Activated CD4-positive, alpha-beta T cell treated with anti-CD3 and anti-CD28 coated beads, Interleukin-2, amount 50 U/mL, for 1 hour (primary cell): Measurements from ENCODE around the gene RNF213.
"Not testable (repeated sequence)": the region's sequence is repeated elsewhere in the genome, so short reads cannot be mapped to it uniquely, and the experiment has no call there.

Experiments used
- DNase-seq: peaks from one replicate; pipeline ENCODE4 v3.0.0-alpha.2; 2020

The RNF213 gene

DNA sequence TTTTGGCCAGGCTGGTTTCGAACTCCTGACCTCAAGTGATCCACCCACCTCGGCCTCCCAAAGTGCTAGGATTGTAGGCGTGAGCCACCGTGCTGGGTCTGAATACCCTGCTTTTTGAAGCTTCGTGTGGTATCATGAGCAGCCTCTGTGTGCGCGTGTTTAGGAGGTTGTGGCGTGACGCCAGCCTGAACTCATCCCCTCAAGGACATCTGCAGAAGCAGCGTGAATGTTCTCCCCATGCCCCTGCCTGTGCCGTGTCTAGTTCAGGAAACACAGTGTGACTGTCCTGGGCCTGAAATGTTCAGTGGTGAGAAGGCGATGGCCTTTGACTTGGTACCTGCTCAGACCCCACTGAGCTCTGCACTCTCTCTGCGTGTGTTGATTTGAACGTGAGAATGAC lies 35.6 kb downstream of the RNF213 start:
- DNase-seq = no peak

DNA sequence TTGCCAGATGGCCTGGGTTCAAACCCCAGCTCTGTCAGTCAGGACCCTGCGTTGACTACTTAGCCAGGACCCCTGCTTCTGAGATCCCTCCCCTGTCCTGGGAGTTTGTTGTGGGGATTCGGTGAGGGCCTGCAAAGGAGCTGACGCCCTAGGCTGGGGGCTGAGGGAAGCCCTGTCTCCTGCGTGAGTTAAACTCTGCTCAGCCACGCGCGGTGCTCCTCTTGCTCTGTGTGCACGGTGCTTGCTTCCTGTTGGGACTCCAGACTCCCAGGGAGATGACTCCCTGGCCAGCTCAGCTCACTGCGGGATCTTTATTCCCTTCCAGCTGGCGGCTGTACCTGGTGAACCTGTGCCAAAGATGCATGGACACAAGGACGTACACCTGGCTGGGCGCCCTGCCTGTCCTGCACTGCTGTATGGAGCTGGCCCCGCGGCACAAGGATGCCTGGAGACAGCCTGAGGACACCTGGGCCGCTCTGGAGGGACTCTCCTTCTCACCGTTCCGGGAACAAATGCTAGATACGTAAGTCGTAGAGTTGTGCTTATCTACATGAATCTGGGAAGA lies 37.4 kb downstream of the RNF213 start:
- DNase-seq = no peak

DNA sequence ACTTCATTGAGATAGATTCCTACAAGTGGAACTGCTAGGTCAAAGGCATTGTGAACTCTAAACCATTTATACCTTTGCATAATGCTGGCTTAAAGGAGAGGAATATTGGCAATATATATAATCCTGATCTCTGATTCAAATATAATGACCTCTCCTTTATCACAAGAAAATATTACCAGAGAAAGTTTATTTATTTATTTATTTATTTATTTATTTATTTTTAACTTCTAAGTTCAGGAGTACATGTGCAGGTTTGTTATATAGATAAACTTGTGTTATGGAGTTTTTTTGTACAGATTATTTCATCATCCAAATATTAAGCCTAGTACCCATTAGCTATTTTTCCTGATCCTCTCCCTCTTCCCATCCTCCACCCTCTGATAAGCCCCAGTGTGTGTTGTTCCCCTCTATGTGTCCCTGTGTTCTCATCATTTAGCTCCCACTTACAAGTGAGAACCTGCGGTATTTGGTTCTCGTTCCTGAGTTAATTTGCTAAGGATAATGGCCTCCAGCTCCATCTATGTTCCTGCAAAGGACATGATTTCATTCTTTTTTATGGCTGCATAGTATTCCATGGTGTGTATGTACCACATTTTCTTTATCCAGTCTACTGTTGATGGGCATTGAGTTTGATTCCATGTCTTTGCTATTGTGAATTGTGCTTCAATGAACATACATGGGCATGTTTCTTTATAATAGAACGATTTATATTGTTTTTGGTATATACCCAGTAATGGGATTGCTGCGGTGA lies 38.9 kb downstream of the RNF213 start:
- DNase-seq = not testable (repeated sequence)

DNA sequence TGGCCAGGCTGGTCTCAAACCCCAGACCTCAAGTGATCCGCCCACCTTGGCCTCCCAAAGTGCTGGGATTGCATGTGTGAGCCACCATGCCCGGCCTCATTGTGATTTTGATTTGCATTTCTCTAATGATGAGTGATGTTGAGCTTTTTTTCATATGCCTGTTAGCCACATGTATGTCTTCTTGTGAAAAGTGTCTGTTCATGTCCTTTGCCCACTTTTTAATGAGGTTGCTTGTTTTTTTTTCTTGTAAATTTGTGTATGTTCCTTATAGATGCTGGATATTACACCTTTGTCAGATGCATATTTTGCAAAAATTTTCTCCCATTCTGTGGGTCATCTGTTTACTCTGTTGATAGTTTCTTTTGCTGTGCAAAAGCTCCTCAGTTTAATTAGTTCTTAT lies 40.1 kb downstream of the RNF213 start:
- DNase-seq = not testable (repeated sequence)

DNA sequence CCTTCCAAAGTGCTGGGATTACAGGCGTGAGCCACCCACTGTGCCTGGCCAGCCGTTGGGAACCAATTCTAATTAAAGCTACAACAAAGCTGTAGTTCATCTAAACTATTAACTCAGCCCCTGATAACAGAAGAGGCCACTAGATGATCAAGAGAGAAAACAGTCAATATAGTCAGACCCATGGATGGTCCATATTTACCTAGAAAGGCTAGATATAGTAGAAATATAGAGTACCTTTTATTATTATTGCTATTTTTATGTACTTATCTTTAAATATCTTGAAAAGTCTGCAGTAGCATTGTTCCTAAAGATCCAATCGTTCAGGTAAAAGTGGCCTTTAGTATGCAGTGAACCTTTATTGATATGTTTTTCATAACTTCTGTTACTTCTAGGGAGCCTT lies 43.2 kb downstream of the RNF213 start:
- DNase-seq = no peak

DNA sequence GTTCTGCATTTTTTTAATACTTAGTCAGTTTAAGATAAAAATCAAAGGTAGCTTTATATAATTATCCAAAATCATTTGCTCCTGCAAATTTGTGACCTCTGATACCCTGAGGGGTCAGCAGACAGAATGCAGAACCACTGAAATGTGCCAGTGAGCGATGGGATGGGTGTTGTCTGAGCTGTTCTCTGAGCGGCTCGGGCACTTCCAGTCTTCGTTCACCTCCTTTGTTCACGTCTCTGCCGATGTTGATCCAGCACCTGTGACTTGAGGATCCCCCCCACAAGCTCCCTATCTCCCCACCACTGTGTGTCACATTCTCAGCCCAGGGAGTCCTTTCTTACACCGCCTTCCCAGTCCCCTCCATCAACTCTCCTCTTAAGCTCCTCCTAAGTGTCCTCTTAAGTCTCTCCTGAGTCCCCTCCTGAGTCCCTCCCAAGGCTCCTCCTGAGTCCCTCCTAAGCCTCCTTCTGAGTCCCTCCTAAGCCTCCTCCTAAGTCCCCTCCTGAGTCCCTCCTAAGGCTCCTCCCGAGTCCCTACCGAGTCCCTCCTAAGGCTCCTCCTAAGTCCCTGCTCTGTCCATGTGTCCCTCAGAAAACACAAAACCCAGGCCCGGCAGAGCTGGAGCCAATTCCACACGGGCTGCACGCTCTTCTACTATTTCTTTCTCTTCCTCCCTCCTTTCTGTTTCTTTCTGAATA lies 47.5 kb downstream of the RNF213 start:
- no peak for DNase-seq

DNA sequence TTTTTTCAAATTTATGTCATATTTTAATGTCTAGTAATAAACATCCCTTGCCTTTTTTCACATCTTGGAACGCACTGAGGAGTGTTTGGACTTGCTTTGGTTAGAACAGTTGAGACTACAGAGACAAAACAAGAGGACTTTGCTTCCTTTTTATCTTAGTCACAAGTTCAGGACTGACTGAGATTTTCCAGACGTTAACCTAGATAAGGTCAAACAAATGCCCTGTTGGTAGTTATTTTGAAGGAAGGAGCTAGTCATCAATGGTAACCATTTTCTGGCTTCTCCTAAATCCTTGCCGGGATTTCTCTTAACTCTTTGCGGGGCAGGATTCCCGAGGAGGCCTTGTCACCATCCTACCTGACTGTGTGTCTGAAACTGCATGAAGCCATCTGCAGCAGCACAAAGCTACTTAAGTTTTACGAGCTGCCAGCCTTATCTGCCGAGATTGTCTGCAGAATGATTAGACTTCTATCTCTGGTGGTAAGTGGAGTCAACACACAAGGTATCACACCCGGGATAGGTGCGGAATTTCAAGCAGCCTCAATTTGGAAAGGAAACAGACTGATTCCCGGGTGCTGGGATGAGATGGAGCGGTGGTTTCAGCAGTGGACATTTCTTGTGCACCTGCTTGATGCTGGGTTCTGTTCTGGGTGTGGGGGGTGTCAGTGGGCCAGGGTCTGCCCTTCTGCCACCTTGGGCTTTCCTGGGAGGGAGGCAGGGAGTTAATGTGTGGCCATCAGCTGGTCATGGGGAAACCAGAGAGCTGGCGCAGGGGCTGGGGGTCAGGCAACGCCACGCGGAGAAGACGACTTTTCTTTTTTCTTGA lies 48.3 kb downstream of the RNF213 start:
- DNase-seq = no peak

DNA sequence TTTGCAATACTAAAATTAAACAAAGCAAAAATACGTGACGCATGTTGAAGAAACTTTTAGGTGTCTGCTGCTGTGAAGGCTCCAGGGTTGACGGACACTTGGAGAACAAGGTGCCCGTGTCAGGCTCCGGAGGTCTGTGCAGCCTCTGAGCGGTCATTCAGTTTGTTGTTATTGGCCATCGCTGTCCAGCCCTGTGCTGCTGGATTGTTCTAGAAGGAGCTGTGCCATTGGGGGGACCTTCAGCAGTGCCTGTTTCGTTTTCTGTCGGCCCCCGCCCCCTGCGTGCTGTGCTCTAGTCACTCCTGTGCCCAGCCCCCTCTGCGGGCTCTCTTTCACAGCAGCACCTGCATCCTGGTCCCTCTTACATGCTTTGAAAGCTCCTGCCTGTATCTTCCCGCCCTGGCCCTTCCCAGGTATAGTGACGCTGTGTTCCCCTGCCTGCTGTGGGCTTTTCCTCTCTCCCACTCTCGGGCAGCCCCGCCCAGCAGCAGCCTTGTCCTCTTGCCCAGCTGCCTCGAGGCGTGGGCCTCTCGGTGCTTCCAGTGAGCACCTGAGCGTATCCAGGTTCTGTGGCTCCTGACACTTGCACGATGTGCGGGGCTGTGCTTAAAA lies 50.7 kb downstream of the RNF213 start:
- no peak for DNase-seq

DNA sequence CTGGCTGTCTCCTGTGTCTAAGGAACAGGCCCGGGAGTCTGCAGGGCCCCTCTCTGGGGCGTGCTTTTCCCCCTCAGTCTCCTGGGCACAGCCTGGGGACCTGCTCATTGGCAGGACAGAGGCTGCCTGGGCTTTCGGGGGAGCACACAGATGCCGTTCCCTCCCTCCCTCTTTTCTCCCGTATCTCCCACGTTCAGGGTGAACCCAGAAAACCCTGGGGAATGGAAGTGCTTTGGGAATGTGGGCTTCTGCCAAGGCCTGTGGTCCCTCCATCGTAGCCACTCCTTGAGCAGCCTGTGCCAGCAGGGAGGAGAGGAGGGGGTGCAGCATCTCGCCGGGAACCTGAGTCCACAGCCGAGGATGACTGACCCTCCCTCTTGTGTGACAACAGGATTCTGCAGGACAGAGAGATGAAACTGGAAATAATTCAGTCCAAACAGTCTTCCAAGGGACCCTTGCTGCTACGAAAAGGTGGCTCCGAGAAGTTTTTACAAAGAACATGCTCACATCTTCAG lies 52.0 kb downstream of the RNF213 start:
- no peak for DNase-seq

DNA sequence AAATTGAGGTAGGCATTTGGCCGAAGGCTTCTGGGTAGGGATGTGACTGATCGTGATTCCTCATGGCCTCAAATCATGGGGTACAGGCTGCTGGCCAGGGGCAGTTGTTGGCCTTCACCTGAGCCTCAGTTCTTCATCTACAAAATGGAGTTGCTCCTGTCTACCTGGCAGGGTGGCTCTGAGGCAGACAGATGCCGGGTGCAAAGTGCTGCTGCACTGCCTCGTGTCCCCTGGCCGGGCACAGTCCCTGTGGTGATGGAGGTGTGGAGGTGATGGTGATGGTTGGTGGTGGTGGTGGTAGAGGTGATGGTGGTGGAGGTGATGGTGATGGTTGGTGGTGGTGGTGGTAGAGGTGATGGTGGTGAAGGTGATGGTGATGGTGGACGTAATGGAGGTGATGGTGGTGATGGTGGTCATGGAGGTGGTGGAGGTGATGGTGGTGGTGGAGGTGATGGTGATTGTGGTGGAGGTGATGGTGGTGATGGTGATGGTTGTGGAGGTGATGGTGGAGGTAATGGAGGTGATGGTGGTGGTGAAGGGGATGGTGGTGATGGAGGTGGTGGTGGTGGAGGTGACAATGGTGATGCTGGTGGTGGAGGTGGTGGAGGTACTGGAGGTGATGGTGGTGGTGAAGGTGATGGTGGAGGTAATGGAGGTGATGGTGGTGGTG lies 52.6 kb downstream of the RNF213 start:
- DNase-seq = no peak

DNA sequence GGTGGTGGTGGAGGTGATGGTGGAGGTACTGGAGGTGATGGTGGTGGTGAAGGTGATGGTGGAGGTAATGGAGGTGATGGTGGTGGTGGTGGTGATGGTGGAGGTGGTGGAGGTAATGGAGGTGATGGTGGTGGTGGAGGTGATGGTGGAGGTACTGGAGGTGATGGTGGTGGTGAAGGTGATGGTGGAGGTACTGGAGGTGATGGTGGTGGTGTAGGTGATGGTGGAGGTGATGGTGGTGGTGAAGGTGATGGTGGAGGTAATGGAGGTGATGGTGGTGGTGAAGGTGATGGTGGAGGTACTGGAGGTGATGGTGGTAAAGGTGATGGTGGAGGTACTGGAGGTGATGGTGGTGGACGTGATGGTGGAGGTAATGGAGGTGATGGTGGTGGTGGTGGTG lies 53.3 kb downstream of the RNF213 start:
- not testable (repeated sequence) for DNase-seq

DNA sequence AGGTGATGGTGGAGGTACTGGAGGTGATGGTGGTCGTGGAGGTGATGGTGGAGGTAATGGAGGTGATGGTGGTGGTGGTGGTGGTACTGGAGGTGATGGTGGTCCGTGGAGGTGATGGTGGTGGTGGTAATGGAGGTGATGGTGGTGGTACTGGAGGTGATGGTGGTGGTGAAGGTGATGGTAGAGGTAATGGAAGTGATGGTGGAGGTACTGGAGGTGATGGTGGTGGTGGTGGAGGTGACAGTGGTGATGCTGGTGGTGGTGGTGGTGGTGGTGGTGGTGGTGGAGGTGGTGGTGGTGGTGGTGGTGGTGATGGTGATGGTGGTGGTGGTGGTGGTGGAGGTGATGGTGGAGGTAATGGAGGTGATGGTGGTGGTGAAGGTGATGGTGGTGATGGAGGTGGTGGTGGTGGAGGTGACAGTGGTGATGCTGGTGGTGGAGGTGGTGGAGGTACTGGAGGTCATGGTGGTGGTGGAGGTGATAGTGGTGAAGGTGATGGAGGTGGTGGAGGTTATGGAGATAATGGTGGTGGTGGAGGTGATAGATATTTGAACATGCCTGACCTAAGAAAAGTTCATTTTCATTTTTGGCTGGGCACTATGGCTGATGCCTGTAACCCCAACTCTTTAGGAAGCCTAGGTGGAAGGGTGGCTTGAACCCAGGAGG lies 55.0 kb downstream of the RNF213 start:
- no peak for DNase-seq

DNA sequence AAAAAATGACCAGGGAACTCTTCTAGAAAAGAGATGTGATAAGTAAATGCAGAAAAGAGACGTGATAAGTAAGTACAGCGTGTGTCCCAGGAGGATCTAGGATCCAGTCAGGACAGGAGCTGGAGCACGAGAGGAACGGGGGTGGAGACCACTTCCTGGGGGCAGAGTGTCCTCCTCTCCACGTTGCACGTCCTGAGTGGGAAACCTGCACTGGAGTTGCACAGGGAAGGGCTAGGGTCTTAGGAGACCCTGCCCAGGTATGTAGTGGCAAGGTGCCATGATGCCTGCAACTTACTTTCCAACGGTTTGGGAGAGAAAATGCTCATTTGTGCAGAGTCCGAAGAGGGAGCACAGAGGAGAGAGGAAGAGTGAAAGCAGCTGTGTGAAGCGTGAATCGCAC lies 55.8 kb downstream of the RNF213 start:
- DNase-seq = no peak

DNA sequence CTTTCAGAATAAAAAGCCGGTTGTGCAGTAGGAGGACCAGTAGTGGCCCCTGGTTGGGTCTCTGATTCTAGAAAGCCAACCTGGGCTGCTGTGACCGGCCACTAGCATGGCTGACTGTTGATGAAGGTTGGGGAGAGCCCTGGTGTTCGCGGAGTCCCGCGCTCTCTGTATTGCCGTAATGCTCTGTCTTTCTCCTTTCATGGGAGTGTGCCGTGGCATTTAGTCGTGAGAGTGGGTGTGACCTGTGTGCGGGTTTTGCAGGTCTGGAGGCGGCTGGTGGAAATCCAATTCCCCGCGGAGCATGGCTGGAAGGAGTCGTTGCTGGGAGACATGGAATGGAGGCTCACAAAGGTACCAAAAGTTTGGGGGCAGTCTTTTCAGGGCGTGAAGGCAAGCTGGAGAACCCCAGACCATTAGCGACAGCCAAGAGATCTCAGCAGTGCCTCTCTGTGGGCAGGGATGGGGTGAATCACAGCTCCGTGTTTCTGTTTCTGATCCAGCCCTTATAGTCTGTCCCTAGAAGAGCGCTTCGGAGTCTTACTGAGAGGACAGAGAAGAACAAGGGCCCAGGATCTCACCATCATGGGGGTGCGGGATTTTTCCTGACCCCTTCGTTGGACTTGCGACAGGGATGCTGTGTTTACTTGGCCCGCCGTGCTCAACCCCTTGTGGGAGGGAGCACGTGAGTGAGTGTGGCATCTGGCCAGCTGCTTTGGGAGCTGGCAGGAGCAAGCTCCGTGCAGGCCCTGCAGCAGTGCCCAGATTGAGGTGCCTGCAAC lies 56.5 kb downstream of the RNF213 start:
- DNase-seq = no peak

DNA sequence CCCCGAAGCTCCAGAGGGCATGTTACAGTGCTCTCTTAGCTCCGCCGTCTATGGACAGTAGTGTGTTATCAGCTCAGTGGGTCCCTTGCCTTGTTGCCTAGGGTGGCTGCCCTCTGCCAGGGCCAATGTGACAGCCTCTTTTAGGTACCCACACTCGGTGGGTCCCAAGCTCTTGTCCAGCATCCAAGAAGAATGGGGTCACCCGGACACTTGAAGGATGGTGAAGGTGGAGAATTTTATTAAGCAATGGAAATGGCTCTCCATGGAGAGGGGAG lies 57.0 kb downstream of the RNF213 start:
- no peak for DNase-seq

DNA sequence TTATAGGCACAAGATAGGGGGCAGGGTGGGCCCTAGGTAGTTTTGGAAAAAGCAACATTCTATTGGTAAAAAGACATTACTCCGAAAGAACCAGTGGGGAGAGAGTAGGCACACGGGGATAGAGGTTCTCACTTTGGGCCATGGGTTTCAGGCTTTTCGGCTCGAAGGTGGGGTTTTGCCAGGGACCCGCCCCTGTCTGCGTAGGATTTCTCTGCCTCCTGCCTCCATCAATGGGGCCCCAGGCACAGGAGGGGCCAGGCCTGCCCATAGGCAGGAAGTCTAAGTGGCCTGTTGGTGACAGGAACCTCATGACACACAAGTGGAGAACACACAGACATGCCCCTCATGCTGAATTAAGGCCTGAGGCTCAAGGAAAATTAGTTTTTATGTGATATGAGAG lies 57.5 kb downstream of the RNF213 start:
- DNase-seq = no peak

DNA sequence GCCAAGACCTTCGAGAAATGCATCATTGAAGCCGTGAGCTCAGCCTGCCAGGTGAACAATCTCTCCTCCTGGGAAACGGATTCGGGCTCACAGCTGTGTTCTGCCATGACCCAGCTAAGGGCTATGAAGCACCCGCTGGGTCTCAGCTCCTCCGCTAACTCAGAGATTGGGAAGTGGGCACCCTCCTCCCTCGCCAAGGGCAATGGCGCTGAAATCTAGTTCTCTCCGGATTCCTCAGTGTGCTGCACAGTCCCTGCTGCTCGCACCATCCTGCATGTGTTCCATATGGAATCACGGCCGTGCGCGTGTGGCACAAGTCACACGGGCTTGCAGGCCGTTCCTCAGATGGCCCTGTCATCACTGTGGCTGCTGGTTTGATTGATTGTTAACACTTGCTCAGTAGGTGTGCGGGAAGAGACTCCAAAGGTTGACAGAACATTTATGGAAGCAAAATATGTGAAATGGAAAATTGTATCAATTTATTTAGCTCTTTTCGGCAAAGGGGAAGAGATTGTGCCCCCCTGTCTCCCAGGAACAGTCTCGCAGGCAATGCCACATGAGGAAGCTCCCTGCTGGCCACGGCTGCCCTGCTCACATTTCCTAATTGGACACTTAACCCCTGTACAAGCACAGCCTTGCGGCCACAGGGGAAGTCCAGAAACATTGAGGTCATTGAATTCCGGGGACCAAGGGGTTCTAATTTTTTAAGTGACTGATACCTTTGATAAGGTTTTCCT lies 58.8 kb downstream of the RNF213 start:
- no peak for DNase-seq

DNA sequence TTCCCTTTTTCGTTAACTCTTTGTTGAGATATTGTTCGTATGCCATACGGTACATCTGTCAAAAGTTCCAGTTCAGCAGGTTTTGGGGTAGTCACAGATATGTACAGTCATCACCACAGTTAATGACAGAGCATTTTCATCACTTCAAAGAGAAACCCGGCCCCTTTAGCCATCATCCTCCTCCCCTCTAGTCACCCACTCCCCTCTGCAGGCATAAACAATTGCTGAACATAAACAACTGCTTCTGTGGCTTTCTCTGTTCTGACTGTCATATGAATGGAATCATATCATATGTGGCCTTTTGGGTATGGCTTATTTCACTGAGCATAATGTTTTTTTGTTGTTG lies 59.3 kb downstream of the RNF213 start:
- no peak for DNase-seq

DNA sequence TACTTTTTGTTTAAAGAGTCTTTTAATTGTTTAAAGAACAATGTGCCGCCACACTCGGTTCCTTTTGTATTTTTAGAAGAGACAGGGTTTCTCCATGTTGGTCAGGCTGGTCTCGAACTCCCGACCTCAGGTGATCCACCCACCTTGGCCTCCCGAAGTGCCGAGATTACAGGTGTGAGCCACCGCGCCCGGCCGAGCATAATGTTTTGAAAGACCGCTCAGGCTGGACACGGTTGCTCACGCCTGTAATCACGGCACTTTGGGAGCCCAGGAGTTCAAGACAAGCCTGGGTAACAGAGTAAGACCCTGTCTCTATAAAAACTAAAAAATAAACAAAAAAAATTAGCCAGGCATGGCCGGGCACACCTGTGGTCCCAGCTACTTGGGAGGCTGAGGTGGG lies 59.8 kb downstream of the RNF213 start:
- DNase-seq = no peak

DNA sequence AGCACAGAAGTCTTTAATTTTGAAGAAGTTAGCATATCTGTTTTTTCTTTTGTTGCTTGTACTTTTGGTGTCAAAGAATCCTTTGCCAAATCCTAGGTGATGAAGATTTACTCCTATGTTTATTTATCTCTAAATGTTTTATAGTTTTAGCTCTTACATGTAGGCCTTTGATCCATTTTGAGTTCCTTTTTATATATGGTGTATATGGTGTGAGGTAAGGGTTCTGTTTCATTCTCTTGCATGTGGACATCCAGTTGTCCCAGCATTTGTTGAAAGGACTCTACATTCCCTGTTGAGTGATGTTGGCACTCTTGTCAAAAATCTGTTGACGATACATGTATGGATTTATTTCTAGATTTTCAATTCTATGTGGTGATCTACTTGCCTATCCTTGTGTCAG lies 62.2 kb downstream of the RNF213 start:
- no peak for DNase-seq

DNA sequence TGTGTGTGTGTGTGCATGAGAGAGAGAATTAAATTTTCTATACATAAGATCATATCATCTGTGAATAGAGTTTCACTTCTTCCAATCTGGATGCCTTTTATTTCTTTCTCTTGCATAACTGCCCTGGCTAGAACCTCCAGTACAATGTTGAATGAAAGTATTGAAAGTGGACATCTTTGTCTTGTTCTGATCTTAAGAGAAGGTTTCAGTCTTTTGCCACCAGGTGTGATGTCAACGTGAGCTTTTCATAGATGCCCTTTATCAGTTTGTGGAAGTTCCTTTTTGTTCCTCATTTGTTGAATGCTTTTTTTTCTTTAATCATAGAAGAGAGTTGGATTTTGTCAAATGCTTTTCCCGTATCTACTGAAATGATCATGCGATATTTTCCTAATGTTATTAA lies 63.3 kb downstream of the RNF213 start:
- DNase-seq = no peak
